ENCODE measurements around the gene VGLL3.

Gene VGLL3

GRCh38 chr3:86950717-86951116 is 40.2 kb downstream of the VGLL3 start:
- DNase-seq (ENCODE audit: low read depth in 2 of 2): no peak

GRCh38 chr3:86949850-86950249 is 41.1 kb downstream of the VGLL3 start:
- DNase-seq (ENCODE audit: low read depth in 2 of 2): no peak

- no peak for DNase-seq (ENCODE audit: low read depth in 2 of 2)
Observed at GRCh38 chr3:86948822-86949221, 42.1 kb downstream of the VGLL3 start.

GRCh38 chr3:86942206-86942605 is 48.7 kb downstream of the VGLL3 start:
- no peak for DNase-seq (ENCODE audit: low read depth in 2 of 2)

GRCh38 chr3:86938416-86939105 is 52.4 kb downstream of the VGLL3 start:
- no peak for DNase-seq (ENCODE audit: low read depth in 2 of 2)

- DNase-seq (ENCODE audit: low read depth in 2 of 2): no peak
Observed at GRCh38 chr3:86937306-86937791, 53.6 kb downstream of the VGLL3 start.

- no peak for DNase-seq (ENCODE audit: low read depth in 2 of 2)
Observed at GRCh38 chr3:86934851-86935250, 56.1 kb downstream of the VGLL3 start.

- no peak for DNase-seq (ENCODE audit: low read depth in 2 of 2)
Observed at GRCh38 chr3:86930831-86931230, 60.1 kb downstream of the VGLL3 start.

- no peak for DNase-seq (ENCODE audit: low read depth in 2 of 2)
Observed at GRCh38 chr3:86930181-86930580, 60.8 kb downstream of the VGLL3 start.

- no peak for DNase-seq (ENCODE audit: low read depth in 2 of 2)
Observed at GRCh38 chr3:86929046-86929445, 61.9 kb downstream of the VGLL3 start.

GRCh38 chr3:86923071-86923491 is 67.9 kb downstream of the VGLL3 start:
- no peak for DNase-seq (ENCODE audit: low read depth in 2 of 2)

GRCh38 chr3:86921971-86922680 is 68.8 kb downstream of the VGLL3 start:
- DNase-seq (ENCODE audit: low read depth in 2 of 2): no peak

- no peak for DNase-seq (ENCODE audit: low read depth in 2 of 2)
Observed at GRCh38 chr3:86914670-86915069, 76.3 kb downstream of the VGLL3 start.

GRCh38 chr3:86913160-86913559 is 77.8 kb downstream of the VGLL3 start:
- DNase-seq (ENCODE audit: low read depth in 2 of 2): no peak

GRCh38 chr3:86895202-86895601 is 95.7 kb downstream of the VGLL3 start:
- no peak for DNase-seq (ENCODE audit: low read depth in 2 of 2)

- no peak for DNase-seq (ENCODE audit: low read depth in 2 of 2)
Observed at GRCh38 chr3:86890741-86891396, 100.1 kb downstream of the VGLL3 start.
